HepG2 (cell line): ENCODE measurements around the gene COL4A2. TPM values are rescaled to one million over a fixed set of nuclear protein-coding genes. Genes with fewer than 3 reads are reported as not detected.

Experiments
- ARID5B ChIP-seq: IDR thresholded peaks from 2 replicates; pipeline ENCODE4 v1.4.0; 2020; ENCODE audit warnings: mild to moderate bottlenecking, missing genetic modification reagents
- BCL6 ChIP-seq: IDR thresholded peaks from 2 replicates; pipeline ENCODE4 v1.6.1; 2016; ENCODE audit warnings: missing genetic modification reagents, missing compliant biosample characterization
- FOSL2 ChIP-seq: sonication (generic); formaldehyde crosslinking; IDR thresholded peaks from 2 replicates; pipeline ENCODE4 v1.4.0; 2020; ENCODE audit warnings: missing genetic modification reagents
- FOXK1 ChIP-seq: sonication (generic); formaldehyde crosslinking; IDR thresholded peaks from 2 replicates; pipeline ENCODE4 v1.4.0; 2020; ENCODE audit warnings: low read depth, missing genetic modification reagents, borderline replicate concordance
- HNRNPK ChIP-seq: fragments of 200-400 bp; formaldehyde crosslinking; IDR thresholded peaks from 2 replicates; pipeline ENCODE4 v1.6.1; 2018; ENCODE audit warnings: low read length, low read depth, moderate library complexity, mild to moderate bottlenecking; ENCODE audit not compliant: poor library complexity, severe bottlenecking
- MEIS2 ChIP-seq: sonication (generic); formaldehyde crosslinking; IDR thresholded peaks from 2 replicates; pipeline ENCODE4 v1.9.0; 2021; ENCODE audit warnings: mild to moderate bottlenecking, missing genetic modification reagents
- MTA3 ChIP-seq: sonication (generic); formaldehyde crosslinking; IDR thresholded peaks from 2 replicates; pipeline ENCODE4 v1.4.0; 2020; ENCODE audit warnings: missing genetic modification reagents
- PATZ1 ChIP-seq: sonication (generic); formaldehyde crosslinking; IDR thresholded peaks from 2 replicates; pipeline ENCODE4 v1.4.0; 2020; ENCODE audit warnings: missing genetic modification reagents
- RARA ChIP-seq: IDR thresholded peaks from 2 replicates; pipeline ENCODE4 v1.6.1; 2016; ENCODE audit warnings: missing genetic modification reagents, missing compliant biosample characterization
- REST ChIP-seq, 2 experiments: IDR thresholded peaks; 2 replicates each; pipeline ENCODE4 v1.6.1; 2011 to 2012; ENCODE audit warnings: low read length in 2 of 2, borderline replicate concordance in 1 of 2, low read depth in 1 of 2, mild to moderate bottlenecking in 1 of 2, moderate library complexity in 1 of 2
- SALL1 ChIP-seq: sonication (generic); formaldehyde crosslinking; IDR thresholded peaks from 2 replicates; pipeline ENCODE4 v1.8.0; 2022; ENCODE audit warnings: mild to moderate bottlenecking, missing genetic modification reagents
- SIX4 ChIP-seq: sonication (generic); formaldehyde crosslinking; IDR thresholded peaks from 2 replicates; pipeline ENCODE4 v1.4.0; 2020; ENCODE audit warnings: missing genetic modification reagents
- TBP ChIP-seq: sonication (generic); formaldehyde crosslinking; IDR thresholded peaks from 2 replicates; pipeline ENCODE4 v1.5.0; 2020; ENCODE audit warnings: missing genetic modification reagents
- TCF7L2 ChIP-seq: IDR thresholded peaks from 2 replicates; pipeline ENCODE4 v1.6.1; 2011; ENCODE audit warnings: mild to moderate bottlenecking, low read depth, low read length, moderate library complexity
- TGIF2 ChIP-seq: IDR thresholded peaks from 2 replicates; pipeline ENCODE4 v1.6.1; 2016; ENCODE audit warnings: control low read depth, missing compliant biosample characterization
- TRIM24 ChIP-seq: sonication (generic); formaldehyde crosslinking; IDR thresholded peaks from 2 replicates; pipeline ENCODE4 v1.8.0; 2022; ENCODE audit warnings: mild to moderate bottlenecking, missing genetic modification reagents
- ZFP91 ChIP-seq: sonication (generic); formaldehyde crosslinking; IDR thresholded peaks from 2 replicates; pipeline ENCODE4 v1.9.0; 2022; ENCODE audit warnings: missing genetic modification reagents, mild to moderate bottlenecking, borderline replicate concordance
- ZNF331 ChIP-seq: sonication (generic); formaldehyde crosslinking; IDR thresholded peaks from 2 replicates; pipeline ENCODE4 v1.4.0; 2020; ENCODE audit warnings: missing genetic modification reagents
- polyA plus RNA-seq, 8 experiments: library from polyadenylated mRNA; depleted of rRNA in 3 of 8; stranded (reverse) in 7 of 8; unstranded in 1 of 8; fragments of >200 nt; fragmentation: Illumina TruSeq in 4 of 8; extraction: Trizol in 4 of 8; gene quantifications; 2 replicates each; pipeline versions ENCODE4 v1.2.1 to v1.2.3, GENCODE V29; 2011 to 2016; ENCODE audit warnings: low read depth in 4 of 8, missing spikeins in 1 of 8, mixed read lengths in 1 of 8; ENCODE audit not compliant: insufficient read depth in 1 of 8
- total RNA-seq, 5 experiments: library from RNA; depleted of rRNA; stranded (reverse); fragments of >200 nt; fragmentation: Illumina TruSeq; extraction: Trizol; gene quantifications; 2 replicates each; pipeline ENCODE4 v1.2.3, GENCODE V29; 2016; ENCODE audit warnings: low read depth in 1 of 5

The COL4A2 gene
- total and polyA plus RNA-seq, 2 of the 13 experiments (the other 11 are each of a cell fraction or from before 2014, with no cell fraction given): 0.22 to 1.9 TPM

GRCh38 chr13:110485604-110486003 lies 178.5 kb downstream of the COL4A2 start (continued):
- TF ChIP-seq TGIF2 (peak; percentile 70), TBP (CRISPR knock-in tag) (no peak), ZFP91 (CRISPR knock-in tag) (no peak), TCF7L2 (no peak), TRIM24 (CRISPR knock-in tag) (no peak), BCL6 (CRISPR knock-in tag) (peak; percentile 90), ARID5B (CRISPR knock-in tag) (peak; percentile 97), FOSL2 (CRISPR knock-in tag) (peak; percentile 62), MEIS2 (CRISPR knock-in tag) (0 out of 2 replicates have a peak, but pooled peaks have one; percentile 31), FOXK1 (peak; percentile 78; the same call in 1 of the 2 replicates), REST (IDR thresholded peaks at IDR 0.05; ENCODE audit: borderline replicate concordance in 1 of 2, low read depth in 1 of 2, low read length in 2 of 2) (peak in 1 of 2 experiments; percentile 33; a peak in 1 of 4 replicates), SALL1 (CRISPR knock-in tag) (peak; percentile 65), HNRNPK (no peak), SIX4 (CRISPR knock-in tag) (0 out of 2 replicates have a peak, but pooled peaks have one; percentile 52), ZNF331 (CRISPR knock-in tag) (0 out of 2 replicates have a peak, but pooled peaks have one; percentile 11), RARA (CRISPR knock-in tag) (peak; percentile 84), PATZ1 (CRISPR knock-in tag) (peak; percentile 91), MTA3 (CRISPR knock-in tag) (no peak)
